Gastrocnemius medialis (tissue), 4 donors: Measurements from ENCODE around the gene EVC2. TPM values are rescaled to one million over a fixed set of nuclear protein-coding genes. Genes with fewer than 3 reads are reported as not detected.
"Not testable (repeated sequence)": the region's sequence is repeated elsewhere in the genome, so short reads cannot be mapped to it uniquely, and the experiment has no call there.

ENCODE experiments used
- ATAC-seq, 2 donors: fragments of 150-250 bp; one replicate each; pipeline ENCODE4 v1.9.1; 2016
- DNase-seq, 2 donors: peaks; one replicate each; pipeline ENCODE4 v3.0.0-alpha.2; 2019
- H3K27ac ChIP-seq, 4 donors: fragments of 200-600 bp; sonication (generic); 1 replicate in 1 of 4; 2 replicates in 3 of 4; pipeline ENCODE4 v1.5.1; 2016 to 2018; ENCODE audit warnings: mild to moderate bottlenecking in 2 of 4, moderate library complexity in 1 of 4
- H3K27me3 ChIP-seq, 3 donors: fragments of 200-600 bp; sonication (generic) in 2 of 3; 1 replicate in 1 of 3; 2 replicates in 2 of 3; pipeline versions ENCODE4 v1.5.1 to v1.6.0; 2016 to 2019; ENCODE audit warnings: mild to moderate bottlenecking in 1 of 3, moderate library complexity in 1 of 3
- H3K36me3 ChIP-seq, 2 donors: fragments of 200-600 bp; sonication (generic) in 1 of 2; one replicate each; pipeline ENCODE4 v1.5.1; 2017 to 2018
- H3K4me1 ChIP-seq, 2 donors: fragments of 200-600 bp; sonication (generic) in 1 of 2; one replicate each; pipeline ENCODE4 v1.5.1; 2016 to 2017; ENCODE audit warnings: mild to moderate bottlenecking in 2 of 2
- H3K4me3 ChIP-seq, 4 donors: fragments of 200-600 bp; sonication (generic) in 3 of 4; 1 replicate in 1 of 4; 2 replicates in 3 of 4; pipeline ENCODE4 v1.5.1; 2016 to 2019; ENCODE audit warnings: mild to moderate bottlenecking in 2 of 4
- H3K9me3 ChIP-seq, 3 donors: fragments of 200-600 bp; sonication (generic) in 2 of 3; 1 replicate in 1 of 3; 2 replicates in 2 of 3; pipeline ENCODE4 v1.5.1; 2016 to 2019
- CTCF ChIP-seq, 5 experiments: fragments of 450-650 bp in 3 of 5; fragments of 200-600 bp in 2 of 5; sonication (generic) in 2 of 5; IDR thresholded peaks in 4 of 5; conservative IDR thresholded peaks in 1 of 5; 1 replicate in 4 of 5; 2 replicates in 1 of 5; pipeline ENCODE4 v1.5.1; 2016 to 2019; ENCODE audit warnings: antibody characterized with exemption in 5 of 5, mild to moderate bottlenecking in 3 of 5, moderate library complexity in 3 of 5
- POLR2A ChIP-seq, 2 donors: fragments of 450-650 bp; IDR thresholded peaks; one replicate each; pipeline ENCODE4 v1.6.1; 2017; ENCODE audit warnings: antibody characterized with exemption in 2 of 2, mild to moderate bottlenecking in 2 of 2, moderate library complexity in 2 of 2
- in situ Hi-C, 4 donors: fragments of 200-750 bp; cut with MboI; loops; one replicate each; pipeline versions ENCODE4 v1.15.0 to v1.8.0; 2017; ENCODE audit warnings: low sequenced_read_pairs in 4 of 4
- intact Hi-C: fragments of 100-400 bp; cut with DNase I; formaldehyde crosslinking; loops from one replicate; pipeline ENCODE4 v1.15.1; 2023; ENCODE audit warnings: low total_unique reads
- total RNA-seq, 4 donors: library from RNA; depleted of rRNA; stranded (reverse); fragments of >200 nt; gene quantifications; one replicate each; pipeline versions ENCODE4 v1.1.0 to v1.2.3, GENCODE V29; 2016

Gene EVC2
- total RNA-seq, 4 donors from 2014 or later: 0.62 to 1.7 (median 1.5) TPM

GRCh38 chr4:5609306-5610007, 98.9 kb downstream of the EVC2 start:
- Histone ChIP-seq H3K36me3 (no peaks in the 10 kb centered on the region), H3K4me1 (no peaks in the 10 kb centered on the region), H3K4me3 (no peak overlapping the region), H3K9me3 (no peaks in the 10 kb centered on the region), H3K27ac (no peak overlapping the region), H3K27me3 (no peaks in the 10 kb centered on the region)
- intact Hi-C loops: no loop called here
- TF ChIP-seq POLR2A (IDR thresholded peaks at IDR 0.05): no peak
- no peak for TF ChIP-seq CTCF (IDR thresholded peaks at IDR 0.05 in 4 of 5, conservative IDR thresholded peaks at IDR 0.05 in 1 of 5)
- ATAC-seq: no peak
- no peak for DNase-seq
- in situ Hi-C loops: no loop called here

GRCh38 chr4:5593828-5594227, 114.5 kb downstream of the EVC2 start:
- in situ Hi-C loops, H3K9me3 ChIP-seq, H3K36me3 ChIP-seq, H3K27me3 ChIP-seq, H3K4me3 ChIP-seq, H3K27ac ChIP-seq, intact Hi-C loops, ATAC-seq, DNase-seq, H3K4me1 ChIP-seq: not testable (repeated sequence)

GRCh38 chr4:5592272-5592671, 116.1 kb downstream of the EVC2 start:
- no peaks in the 10 kb centered on the region for H3K9me3 ChIP-seq
- H3K36me3 ChIP-seq: no peaks in the 10 kb centered on the region
- H3K4me1 ChIP-seq: no peaks in the 10 kb centered on the region
- in situ Hi-C loops: no loop called here
- intact Hi-C loops: no loop called here
- no peaks in the 10 kb centered on the region for H3K27me3 ChIP-seq
- no peak for DNase-seq
- H3K27ac ChIP-seq: no peak overlapping the region
- ATAC-seq: no peak
- H3K4me3 ChIP-seq: no peak overlapping the region
- no peak for TF ChIP-seq CTCF (IDR thresholded peaks at IDR 0.05 in 4 of 5, conservative IDR thresholded peaks at IDR 0.05 in 1 of 5)
- TF ChIP-seq POLR2A (IDR thresholded peaks at IDR 0.05): no peak

GRCh38 chr4:5589495-5589894, 118.9 kb downstream of the EVC2 start:
- no peaks in the 10 kb centered on the region for H3K4me1 ChIP-seq
- H3K27me3 ChIP-seq: no peaks in the 10 kb centered on the region
- in situ Hi-C loops: no loop called here
- H3K36me3 ChIP-seq: no peaks in the 10 kb centered on the region
- H3K27ac ChIP-seq: no peak overlapping the region
- H3K9me3 ChIP-seq: no peaks in the 10 kb centered on the region
- TF ChIP-seq POLR2A (IDR thresholded peaks at IDR 0.05) (no peak), CTCF (IDR thresholded peaks at IDR 0.05 in 4 of 5, conservative IDR thresholded peaks at IDR 0.05 in 1 of 5) (no peak)
- DNase-seq (no peak), ATAC-seq (no peak)
- intact Hi-C loops: no loop called here
- H3K4me3 ChIP-seq: no peak overlapping the region

GRCh38 chr4:5588046-5588445, 120.3 kb downstream of the EVC2 start:
- TF ChIP-seq CTCF (IDR thresholded peaks at IDR 0.05 in 4 of 5, conservative IDR thresholded peaks at IDR 0.05 in 1 of 5): no peak
- in situ Hi-C loops: no loop called here

More at GRCh38 chr4:5588046-5588445, 120.3 kb downstream of the EVC2 start:
- Histone ChIP-seq H3K4me1 (no peaks in the 10 kb centered on the region), H3K9me3 (no peaks in the 10 kb centered on the region), H3K27me3 (no peaks in the 10 kb centered on the region), H3K27ac (no peak overlapping the region), H3K36me3 (no peaks in the 10 kb centered on the region), H3K4me3 (no peak overlapping the region)
- no peak for DNase-seq
- ATAC-seq: no peak
- intact Hi-C loops: no loop called here
